Measurements from ENCODE around the gene ACSS3. TPM values are rescaled to one million over a fixed set of nuclear protein-coding genes. Genes with fewer than 3 reads are reported as not detected.

The ACSS3 gene
- total RNA-seq, 1 donor from 2014 or later: not detected

GRCh38 chr12:81294325-81295190 is 216.7 kb downstream of the ACSS3 start:
- intact Hi-C loops (cut with micrococcal nuclease): no loop called here

- intact Hi-C loops (cut with micrococcal nuclease): no loop called here
Measured at GRCh38 chr12:81295251-81295650, 217.4 kb downstream of the ACSS3 start.

- intact Hi-C loops (cut with micrococcal nuclease): no loop called here
Measured at GRCh38 chr12:81296556-81297305, 218.9 kb downstream of the ACSS3 start.

GRCh38 chr12:81297601-81298000 is 219.7 kb downstream of the ACSS3 start:
- intact Hi-C loops (cut with micrococcal nuclease): no loop called here

- intact Hi-C loops (cut with micrococcal nuclease): no loop called here
Measured at GRCh38 chr12:81300454-81300853, 222.6 kb downstream of the ACSS3 start.

DNA sequence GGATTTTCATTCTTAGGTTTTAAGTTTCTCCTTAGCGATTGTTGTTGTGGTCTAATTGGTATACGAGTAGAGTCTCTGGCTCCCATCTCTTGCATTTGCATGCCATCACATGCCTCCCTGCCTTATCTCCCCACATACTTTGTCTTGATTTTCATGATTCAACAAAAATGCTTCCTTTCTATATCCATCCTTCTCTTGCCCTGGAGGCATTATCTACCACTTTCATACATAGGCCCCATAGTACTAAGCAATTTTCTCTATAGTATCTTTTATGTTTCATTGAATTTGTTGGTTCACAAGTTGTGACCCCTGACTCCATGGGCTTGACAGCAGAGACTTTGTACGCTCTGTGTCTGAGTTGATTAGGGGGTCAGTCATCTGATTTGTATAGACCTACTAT is 226.1 kb downstream of the ACSS3 start:
- intact Hi-C loops (cut with micrococcal nuclease): no loop called here

Other genes with a start within 250 kb of the ACSS3 start
- gene LIN7A, start 140.1 kb upstream of the ACSS3 start, total RNA-seq: 0.11 and 0.18 TPM in 2 replicates